Ishikawa (cell line): ENCODE data around the gene KLF6.

ENCODE experiments used
- CEBPB ChIP-seq: IDR thresholded peaks from 2 replicates; pipeline ENCODE4 v1.6.1; 2012
- CREB1 ChIP-seq: IDR thresholded peaks from 2 replicates; pipeline ENCODE4 v1.6.1; 2012; ENCODE audit warnings: low read depth
- EGR1 ChIP-seq: IDR thresholded peaks from 2 replicates; pipeline ENCODE4 v1.6.1; 2012
- EP300 ChIP-seq: IDR thresholded peaks from 2 replicates; pipeline ENCODE4 v1.6.1; 2012; ENCODE audit warnings: borderline replicate concordance
- FOXM1 ChIP-seq: IDR thresholded peaks from 2 replicates; pipeline ENCODE4 v1.6.1; 2012; ENCODE audit warnings: low read depth, borderline replicate concordance
- NFIC ChIP-seq: IDR thresholded peaks from 2 replicates; pipeline ENCODE4 v1.6.1; 2012
- RAD21 ChIP-seq: IDR thresholded peaks from 2 replicates; pipeline ENCODE4 v1.6.1; 2012; ENCODE audit warnings: low read depth
- TAF1 ChIP-seq: IDR thresholded peaks from 2 replicates; pipeline ENCODE4 v1.6.1; 2012; ENCODE audit warnings: low read depth, mild to moderate bottlenecking
- TCF12 ChIP-seq: IDR thresholded peaks from 2 replicates; pipeline ENCODE4 v1.6.1; 2012; ENCODE audit warnings: low read depth
- TEAD4 ChIP-seq: IDR thresholded peaks from 2 replicates; pipeline ENCODE4 v1.6.1; 2012
- YY1 ChIP-seq: IDR thresholded peaks from 2 replicates; pipeline ENCODE4 v1.6.1; 2012; ENCODE audit warnings: low read depth
- ZBTB7A ChIP-seq: IDR thresholded peaks from 2 replicates; pipeline ENCODE4 v1.6.1; 2012; ENCODE audit warnings: low read depth
- TF ChIP-seq, protein P1 (sequence below): IDR thresholded peaks from 2 replicates; pipeline ENCODE4 v1.6.1; 2012; ENCODE audit warnings: low read depth, mild to moderate bottlenecking
- TF ChIP-seq, protein P2 (sequence below): IDR thresholded peaks from 2 replicates; pipeline ENCODE4 v1.6.1; 2012
- TF ChIP-seq, protein P3 (sequence below): IDR thresholded peaks from 2 replicates; pipeline ENCODE4 v1.6.1; 2012

The KLF6 gene

DNA sequence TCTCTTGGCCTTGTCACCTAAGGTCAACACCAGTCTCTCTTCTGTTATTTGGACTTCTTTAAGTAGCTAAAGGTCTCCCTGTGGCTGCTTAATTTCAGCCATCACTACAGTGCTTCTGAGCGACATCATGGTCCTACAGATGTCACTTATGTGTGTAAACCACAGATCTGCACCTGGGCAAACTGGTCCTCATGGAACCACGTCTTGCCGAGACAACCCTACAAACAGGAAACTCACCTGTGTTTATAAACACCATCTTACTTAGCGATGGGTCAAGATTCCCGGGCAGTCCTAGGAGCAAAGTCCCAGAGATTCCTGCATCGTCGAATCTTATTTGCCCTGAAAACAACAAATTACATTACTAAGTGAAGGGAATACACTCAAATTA lies 27.8 kb downstream of the KLF6 start:
- no peak for TF ChIP-seq YY1
- no peak for TF ChIP-seq EGR1
- TF ChIP-seq, protein P1, sequence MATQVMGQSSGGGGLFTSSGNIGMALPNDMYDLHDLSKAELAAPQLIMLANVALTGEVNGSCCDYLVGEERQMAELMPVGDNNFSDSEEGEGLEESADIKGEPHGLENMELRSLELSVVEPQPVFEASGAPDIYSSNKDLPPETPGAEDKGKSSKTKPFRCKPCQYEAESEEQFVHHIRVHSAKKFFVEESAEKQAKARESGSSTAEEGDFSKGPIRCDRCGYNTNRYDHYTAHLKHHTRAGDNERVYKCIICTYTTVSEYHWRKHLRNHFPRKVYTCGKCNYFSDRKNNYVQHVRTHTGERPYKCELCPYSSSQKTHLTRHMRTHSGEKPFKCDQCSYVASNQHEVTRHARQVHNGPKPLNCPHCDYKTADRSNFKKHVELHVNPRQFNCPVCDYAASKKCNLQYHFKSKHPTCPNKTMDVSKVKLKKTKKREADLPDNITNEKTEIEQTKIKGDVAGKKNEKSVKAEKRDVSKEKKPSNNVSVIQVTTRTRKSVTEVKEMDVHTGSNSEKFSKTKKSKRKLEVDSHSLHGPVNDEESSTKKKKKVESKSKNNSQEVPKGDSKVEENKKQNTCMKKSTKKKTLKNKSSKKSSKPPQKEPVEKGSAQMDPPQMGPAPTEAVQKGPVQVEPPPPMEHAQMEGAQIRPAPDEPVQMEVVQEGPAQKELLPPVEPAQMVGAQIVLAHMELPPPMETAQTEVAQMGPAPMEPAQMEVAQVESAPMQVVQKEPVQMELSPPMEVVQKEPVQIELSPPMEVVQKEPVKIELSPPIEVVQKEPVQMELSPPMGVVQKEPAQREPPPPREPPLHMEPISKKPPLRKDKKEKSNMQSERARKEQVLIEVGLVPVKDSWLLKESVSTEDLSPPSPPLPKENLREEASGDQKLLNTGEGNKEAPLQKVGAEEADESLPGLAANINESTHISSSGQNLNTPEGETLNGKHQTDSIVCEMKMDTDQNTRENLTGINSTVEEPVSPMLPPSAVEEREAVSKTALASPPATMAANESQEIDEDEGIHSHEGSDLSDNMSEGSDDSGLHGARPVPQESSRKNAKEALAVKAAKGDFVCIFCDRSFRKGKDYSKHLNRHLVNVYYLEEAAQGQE = no peak
- no peak for TF ChIP-seq CREB1
- no peak for TF ChIP-seq TAF1
- no peak for TF ChIP-seq NFIC
- TF ChIP-seq ZBTB7A = no peak
- TF ChIP-seq, protein P2, sequence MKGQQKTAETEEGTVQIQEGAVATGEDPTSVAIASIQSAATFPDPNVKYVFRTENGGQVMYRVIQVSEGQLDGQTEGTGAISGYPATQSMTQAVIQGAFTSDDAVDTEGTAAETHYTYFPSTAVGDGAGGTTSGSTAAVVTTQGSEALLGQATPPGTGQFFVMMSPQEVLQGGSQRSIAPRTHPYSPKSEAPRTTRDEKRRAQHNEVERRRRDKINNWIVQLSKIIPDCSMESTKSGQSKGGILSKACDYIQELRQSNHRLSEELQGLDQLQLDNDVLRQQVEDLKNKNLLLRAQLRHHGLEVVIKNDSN = no peak

DNA sequence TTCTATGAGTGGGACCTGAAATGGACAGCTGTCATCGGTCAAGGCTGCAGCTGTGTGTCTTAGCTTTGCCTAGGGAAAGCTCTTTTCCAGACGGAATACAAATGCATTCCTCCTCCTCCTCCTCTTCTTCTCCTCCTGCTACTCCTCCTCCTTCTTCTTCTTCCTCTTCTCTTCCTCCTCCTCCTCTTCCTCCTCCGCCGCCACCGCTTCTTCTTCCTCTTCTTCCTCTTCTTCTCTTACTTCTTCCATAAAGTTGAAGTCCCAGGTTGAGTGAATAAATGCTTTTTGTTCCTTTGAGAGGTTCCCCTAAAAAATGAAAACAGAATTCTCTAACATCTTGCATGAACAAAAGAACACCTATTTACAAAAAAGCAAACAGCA lies 28.7 kb downstream of the KLF6 start:
- TF ChIP-seq RAD21 = no peak
- no peak for TF ChIP-seq FOXM1
- TF ChIP-seq EGR1 = no peak
- TF ChIP-seq NFIC = no peak
- TF ChIP-seq TCF12 = no peak
- no peak for TF ChIP-seq TAF1
- TF ChIP-seq, protein P2 = no peak
- TF ChIP-seq YY1 = no peak
- no peak for TF ChIP-seq EP300
- TF ChIP-seq, protein P1 = no peak
- TF ChIP-seq ZBTB7A = no peak
- TF ChIP-seq, protein P3, sequence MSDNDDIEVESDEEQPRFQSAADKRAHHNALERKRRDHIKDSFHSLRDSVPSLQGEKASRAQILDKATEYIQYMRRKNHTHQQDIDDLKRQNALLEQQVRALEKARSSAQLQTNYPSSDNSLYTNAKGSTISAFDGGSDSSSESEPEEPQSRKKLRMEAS = no peak
- no peak for TF ChIP-seq CREB1
- no peak for TF ChIP-seq TEAD4

DNA sequence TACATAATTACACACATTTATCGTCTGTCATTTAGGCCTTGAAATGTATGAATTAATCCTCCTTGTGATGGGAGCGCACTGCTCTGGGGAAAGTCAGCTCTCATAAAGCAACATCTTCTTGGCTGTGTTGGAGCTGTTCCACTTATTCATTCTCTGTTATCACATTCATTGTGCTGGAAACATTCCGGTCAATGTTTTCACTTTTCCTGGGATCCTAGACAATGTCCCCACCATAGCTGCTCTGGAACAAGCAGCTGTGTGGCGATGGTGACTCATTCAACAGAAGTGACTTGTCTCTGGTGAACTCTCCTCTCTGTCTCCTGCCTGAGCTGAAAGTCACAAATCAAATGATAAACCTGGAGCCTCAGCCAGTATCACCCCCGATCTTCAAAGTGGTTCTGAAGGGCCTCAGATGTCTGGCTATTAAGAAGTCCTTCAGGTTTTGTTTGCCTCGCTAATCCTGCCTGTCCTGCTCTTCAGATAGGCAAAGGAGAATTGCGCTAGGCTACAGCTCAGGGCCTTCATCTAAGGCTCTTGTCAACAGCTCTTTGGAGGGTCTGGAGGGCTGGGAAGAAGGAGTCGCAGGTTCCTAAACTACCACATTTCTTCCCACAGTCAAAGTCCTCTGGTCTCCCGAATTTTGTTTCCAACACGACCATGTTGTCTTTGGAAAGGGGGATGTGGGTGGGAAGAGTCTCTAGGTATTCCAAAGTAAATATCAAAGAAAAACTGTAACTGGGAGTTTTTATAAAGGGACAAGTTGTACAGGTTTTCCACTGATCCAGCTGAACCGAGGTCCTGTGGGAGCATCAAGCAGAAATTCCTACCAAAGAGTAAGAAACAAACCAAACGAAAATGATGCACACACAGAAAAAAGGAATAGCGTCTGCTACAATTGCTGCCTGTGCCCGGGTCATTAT lies 29.3 kb downstream of the KLF6 start:
- TF ChIP-seq TCF12 (no peak), NFIC (no peak), TAF1 (no peak), YY1 (no peak), FOXM1 (no peak), RAD21 (no peak), TEAD4 (no peak), EGR1 (no peak), EP300 (no peak), ZBTB7A (no peak), CEBPB (no peak), CREB1 (no peak)
- TF ChIP-seq, protein P3 = no peak
- TF ChIP-seq, protein P1 = no peak
- TF ChIP-seq, protein P2 = no peak

DNA sequence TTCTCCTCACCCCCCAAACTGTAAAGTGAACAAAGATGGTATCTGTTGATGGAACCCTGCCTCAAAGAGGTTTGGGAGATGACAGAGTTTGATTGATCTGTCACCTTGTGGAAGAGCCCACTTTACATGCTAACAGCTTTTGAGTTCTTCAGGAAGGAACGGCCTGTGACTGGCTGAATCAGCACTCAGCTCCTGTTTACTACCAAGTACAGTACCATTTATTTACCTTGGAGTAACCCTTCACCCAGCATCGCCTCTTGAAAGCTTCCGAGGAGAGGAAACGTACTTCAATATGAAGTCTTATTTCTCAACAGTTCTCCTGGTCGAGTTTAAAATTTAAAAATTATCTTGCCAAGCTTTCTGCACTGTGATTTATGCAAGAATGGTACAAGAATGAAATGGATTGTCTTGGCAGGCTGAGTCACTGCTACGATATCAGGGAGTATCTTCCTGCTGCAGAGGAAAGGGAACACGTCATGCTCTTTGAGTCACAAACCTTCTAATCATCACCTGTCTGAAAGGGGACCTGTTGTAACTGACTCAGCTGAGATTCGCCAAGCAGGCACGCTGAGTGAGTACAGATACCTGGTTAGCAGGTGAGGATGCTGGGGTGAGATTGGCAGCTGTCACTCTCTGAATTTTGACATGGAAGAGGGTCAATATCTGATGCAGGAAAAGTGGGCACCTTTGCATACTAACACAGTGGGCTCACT lies 30.1 kb downstream of the KLF6 start:
- no peak for TF ChIP-seq TAF1
- TF ChIP-seq, protein P1 = no peak
- TF ChIP-seq, protein P3 = no peak
- TF ChIP-seq YY1 = no peak
- TF ChIP-seq NFIC = no peak
- TF ChIP-seq FOXM1 = no peak
- no peak for TF ChIP-seq EP300
- TF ChIP-seq RAD21 = no peak
- TF ChIP-seq ZBTB7A = no peak
